Rectal smooth muscle tissue (tissue), 1 donor: ENCODE data around the gene DNAJC7.
A peak's percentile ranks its signal among the peaks of the same experiment; 100 is the strongest.

Experiments used
- H3K27ac ChIP-seq: one replicate; pipeline ENCODE4 v1.7.0; 2013; ENCODE audit warnings: low read depth, low read length, inconsistent platforms
- H3K27me3 ChIP-seq: one replicate; pipeline ENCODE4 v1.7.0; 2013; ENCODE audit warnings: low read length; ENCODE audit not compliant: control insufficient read depth, insufficient read depth
- H3K36me3 ChIP-seq: one replicate; pipeline ENCODE4 v1.7.0; 2013; ENCODE audit warnings: low read length; ENCODE audit not compliant: control insufficient read depth, insufficient read depth
- H3K4me1 ChIP-seq: one replicate; pipeline ENCODE4 v1.7.0; 2013; ENCODE audit warnings: low read length; ENCODE audit not compliant: control insufficient read depth, insufficient read depth
- H3K4me3 ChIP-seq: one replicate; pipeline ENCODE4 v1.7.0; 2013; ENCODE audit warnings: low read length
- H3K9ac ChIP-seq: one replicate; pipeline ENCODE4 v1.7.0; 2013; ENCODE audit warnings: low read length

The DNAJC7 gene

DNA sequence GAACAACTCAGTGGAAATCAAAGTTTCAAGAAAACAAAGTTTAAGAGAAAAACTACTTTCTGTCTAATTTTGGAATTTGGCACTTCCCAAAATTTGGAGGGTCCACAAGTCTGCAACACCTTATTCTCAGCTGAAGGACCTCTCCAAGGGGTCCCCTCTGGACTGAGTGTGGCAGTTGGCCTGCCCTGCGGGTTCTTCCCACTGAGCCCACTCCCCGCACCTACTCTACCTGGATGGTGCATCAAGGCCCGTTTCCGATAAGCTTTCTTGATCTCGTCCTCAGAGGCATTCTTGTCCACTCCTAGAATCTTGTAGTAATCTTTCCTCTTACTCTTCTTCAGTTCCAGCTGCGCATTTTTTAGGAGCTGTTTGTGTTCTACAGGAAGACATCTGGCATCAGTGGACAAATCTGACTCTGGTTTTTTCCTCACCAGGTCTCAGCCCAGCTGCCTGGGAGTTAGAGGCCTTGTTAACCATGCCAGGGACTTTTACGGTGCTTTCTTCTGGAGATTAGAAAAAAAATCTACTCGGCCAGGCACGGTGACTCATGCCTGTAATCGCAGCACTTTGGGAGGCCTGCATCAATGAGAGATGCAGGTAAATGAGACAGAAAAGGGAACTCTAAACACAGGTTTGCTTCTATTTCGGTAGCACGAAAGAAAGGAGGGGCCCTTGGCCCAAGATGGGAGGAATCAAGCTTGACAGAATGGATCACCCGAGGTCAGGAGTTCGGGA lies 35.0 kb downstream of the DNAJC7 start:
- Histone ChIP-seq H3K27me3 (no peaks in the 10 kb centered on the region), H3K27ac (no peak overlapping the region), H3K36me3 (peaks cover 49% of the 10 kb centered on the region), H3K4me3 (no peak overlapping the region), H3K9ac (no peak overlapping the region), H3K4me1 (no peaks in the 10 kb centered on the region)

DNA sequence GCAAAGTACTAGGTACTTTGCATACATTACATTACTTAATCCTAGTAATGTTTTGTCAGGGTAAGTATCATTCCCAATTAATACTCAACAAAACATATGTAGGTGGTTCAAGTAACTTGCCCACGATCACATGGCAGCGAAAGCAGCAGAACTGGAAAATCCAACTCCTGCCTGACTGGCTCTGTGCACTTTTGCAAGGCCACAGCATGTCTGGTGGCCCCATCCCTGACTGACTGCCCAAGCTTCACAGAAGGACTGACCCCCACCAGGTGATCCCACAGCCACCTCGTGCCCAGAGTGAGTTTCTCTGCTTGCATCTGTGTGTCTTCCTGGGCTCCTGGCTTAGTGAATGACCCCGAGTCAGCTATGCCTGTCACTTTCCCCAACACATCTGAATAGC lies 39.2 kb downstream of the DNAJC7 start:
- H3K27ac ChIP-seq, result no peak overlapping the region
- H3K4me1 ChIP-seq, result no peaks in the 10 kb centered on the region
- H3K9ac ChIP-seq, result no peak overlapping the region
- H3K36me3 ChIP-seq, result peaks cover 58% of the 10 kb centered on the region
- no peaks in the 10 kb centered on the region for H3K27me3 ChIP-seq
- H3K4me3 ChIP-seq, result no peak overlapping the region

DNA sequence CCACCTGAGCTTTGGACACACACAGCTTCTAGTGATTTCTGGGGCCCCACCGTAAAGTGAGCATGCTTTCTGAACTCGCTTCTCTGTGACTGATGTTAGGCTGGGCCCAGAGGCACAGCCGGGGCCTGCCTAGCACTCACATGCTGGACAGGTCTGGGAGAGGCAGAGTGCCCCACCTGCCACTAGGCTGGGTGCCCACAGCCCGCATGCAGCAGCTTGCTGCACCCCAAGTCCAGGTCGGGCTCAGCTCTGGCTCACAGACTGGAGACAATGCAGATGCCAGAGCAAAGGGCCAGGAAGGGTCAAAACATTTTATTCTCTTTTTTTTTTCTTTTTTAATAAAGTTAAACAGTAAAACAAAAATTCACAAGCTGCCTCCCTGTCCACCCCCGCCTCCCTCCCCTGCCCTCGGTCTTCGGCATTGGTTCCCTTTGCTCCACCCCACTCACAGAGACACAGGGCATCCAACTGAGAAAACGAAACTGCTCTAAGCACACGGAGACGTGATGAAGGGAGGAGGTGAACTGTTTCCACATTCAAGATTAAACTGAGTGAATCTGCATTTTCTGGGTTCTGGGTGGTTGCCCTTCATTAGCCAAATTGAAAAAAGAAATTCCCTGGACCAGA lies 41.0 kb downstream of the DNAJC7 start:
- no peak overlapping the region for H3K9ac ChIP-seq
- no peak overlapping the region for H3K4me3 ChIP-seq
- peak overlapping the region; percentile 33 for H3K27ac ChIP-seq
- H3K36me3 ChIP-seq, result peaks cover 59% of the 10 kb centered on the region
- no peaks in the 10 kb centered on the region for H3K27me3 ChIP-seq
- peaks cover 4% of the 10 kb centered on the region for H3K4me1 ChIP-seq

DNA sequence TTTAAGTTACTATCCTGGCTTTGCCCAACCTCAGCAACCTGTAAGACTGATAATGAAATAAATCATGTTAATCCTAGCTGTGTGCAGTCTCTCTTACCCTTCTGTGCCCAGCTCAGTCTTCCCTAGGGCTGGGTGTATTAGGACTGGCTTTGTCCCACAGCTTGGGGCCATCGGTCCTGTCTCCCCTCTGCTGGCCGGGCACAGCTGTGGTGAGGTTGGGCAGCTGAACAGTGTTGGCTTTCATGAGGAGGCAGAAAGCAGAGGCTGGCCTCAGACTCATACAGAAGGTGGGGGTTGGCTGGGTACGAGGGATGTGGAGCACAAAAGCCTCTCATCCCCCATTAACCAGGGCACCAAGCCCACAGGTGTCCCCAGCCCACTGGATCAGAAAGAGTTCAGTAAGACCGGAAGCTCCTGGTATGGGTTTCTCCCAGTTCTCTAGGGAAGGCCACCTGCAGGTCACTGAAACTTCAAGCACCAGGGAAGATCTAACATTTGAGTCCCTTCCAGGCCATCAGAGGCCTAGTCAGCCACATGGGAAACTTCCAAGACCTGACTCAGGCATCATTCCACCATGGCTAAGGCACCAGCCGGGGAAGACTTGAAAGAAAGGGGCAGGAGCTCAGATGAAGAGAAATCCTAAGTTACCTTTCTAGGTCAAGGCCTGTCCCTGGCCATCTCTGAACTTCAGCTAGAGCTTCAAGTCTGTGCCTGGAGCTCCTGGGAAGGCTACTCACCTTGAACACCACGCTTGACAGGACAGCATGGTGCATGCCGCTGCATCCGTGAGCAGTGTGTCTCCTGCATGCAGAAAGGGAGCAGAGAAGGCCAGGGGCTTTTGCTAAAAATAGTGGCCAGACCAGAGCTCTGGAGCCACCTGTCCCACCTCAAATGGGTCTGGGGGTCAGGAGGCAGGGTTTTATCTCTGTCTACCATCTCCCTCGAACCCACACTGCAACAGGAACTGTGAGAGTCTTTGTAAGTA lies 41.8 kb downstream of the DNAJC7 start:
- Histone ChIP-seq H3K4me3 (no peak overlapping the region), H3K4me1 (peaks cover 4% of the 10 kb centered on the region), H3K36me3 (peaks cover 55% of the 10 kb centered on the region), H3K9ac (no peak overlapping the region), H3K27me3 (no peaks in the 10 kb centered on the region), H3K27ac (no peak overlapping the region)

- Histone ChIP-seq H3K27me3 (no peaks in the 10 kb centered on the region), H3K36me3 (peaks cover 52% of the 10 kb centered on the region), H3K27ac (no peak overlapping the region), H3K4me1 (peaks cover 4% of the 10 kb centered on the region), H3K4me3 (no peak overlapping the region), H3K9ac (no peak overlapping the region)
These were observed 42.6 kb downstream of the DNAJC7 start for GRCh38 chr17:41974658-41975057.

DNA sequence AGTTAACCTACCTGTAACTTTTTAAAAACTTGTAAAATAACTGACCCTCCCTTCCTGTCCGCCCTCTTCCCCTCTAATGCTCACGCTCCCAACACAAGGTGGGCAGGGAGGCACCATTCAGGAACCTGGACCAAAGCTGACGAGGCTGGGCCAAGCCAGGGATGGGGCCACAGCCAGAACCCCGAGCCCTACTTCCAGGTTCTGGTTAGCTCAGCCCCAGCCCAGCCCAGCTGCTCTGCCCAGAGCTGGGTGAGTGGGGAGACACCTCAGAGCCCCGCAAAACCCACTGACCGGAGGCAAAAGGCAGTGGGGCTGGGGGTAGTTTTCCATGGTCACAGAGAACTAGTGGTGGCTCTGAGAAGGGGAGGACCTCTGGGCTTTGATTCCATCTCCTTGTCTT lies 43.2 kb downstream of the DNAJC7 start:
- peaks cover 52% of the 10 kb centered on the region for H3K36me3 ChIP-seq
- no peak overlapping the region for H3K27ac ChIP-seq

DNA sequence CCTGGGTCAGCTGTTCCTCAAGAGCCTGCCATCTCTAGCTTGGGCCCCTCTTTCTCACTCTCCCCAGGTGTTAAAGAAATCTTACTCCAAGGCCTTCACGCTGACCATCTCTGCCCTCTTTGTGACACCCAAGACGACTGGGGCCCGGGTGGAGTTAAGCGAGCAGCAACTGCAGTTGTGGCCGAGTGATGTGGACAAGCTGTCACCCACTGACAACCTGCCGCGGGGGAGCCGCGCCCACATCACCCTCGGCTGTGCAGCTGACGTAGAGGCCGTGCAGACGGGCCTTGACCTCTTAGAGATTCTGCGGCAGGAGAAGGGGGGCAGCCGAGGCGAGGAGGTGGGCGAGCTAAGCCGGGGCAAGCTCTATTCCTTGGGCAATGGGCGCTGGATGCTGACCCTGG lies 43.8 kb downstream of the DNAJC7 start:
- peak overlapping the region; percentile 52 for H3K27ac ChIP-seq

More for the DNA sequence above, 43.2 kb downstream of the DNAJC7 start:
- Histone ChIP-seq H3K27me3 (no peaks in the 10 kb centered on the region), H3K4me1 (peaks cover 4% of the 10 kb centered on the region), H3K9ac (no peak overlapping the region), H3K4me3 (no peak overlapping the region)

DNA sequence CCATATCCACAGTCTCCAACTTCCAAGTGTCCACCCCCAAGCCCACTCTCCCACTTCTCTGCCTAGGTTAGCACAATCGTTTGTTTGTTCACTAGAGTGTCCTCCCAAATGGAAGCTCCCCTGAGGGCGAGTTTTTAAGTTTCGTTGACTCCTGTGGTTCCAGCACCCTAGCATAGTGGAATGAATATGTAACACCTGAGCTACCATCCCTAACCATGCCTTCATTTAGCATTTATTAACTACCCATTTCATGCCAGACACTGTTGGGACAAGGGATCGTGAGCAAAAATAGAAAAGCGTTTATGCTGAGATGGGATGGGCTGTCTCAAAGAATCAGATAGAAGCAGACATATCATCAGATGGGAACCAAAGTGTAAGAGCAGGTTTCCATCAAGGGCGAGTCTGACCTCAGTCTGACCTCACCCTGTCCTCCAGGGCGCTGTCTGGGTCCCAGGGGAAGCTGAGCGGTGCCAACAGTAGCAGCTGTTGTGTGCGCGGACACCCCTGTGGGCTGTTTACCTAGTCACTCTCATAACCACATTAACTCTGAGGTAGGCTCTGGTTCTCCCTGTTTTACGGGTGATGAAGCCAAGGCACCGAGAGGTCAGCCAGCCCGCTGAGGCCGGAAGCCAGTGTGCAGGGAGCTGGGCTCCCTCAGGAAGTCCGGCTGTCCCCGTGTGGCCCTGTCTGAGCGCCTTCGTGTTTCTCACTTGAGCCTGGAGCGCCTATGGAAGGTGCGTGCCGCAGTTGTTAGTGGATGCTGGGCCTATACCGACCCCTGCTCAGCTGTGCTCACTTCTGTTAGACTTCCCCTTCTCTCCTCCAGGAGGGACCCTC lies 44.5 kb downstream of the DNAJC7 start:
- H3K36me3 ChIP-seq, result peaks cover 54% of the 10 kb centered on the region
- H3K4me1 ChIP-seq, result peaks cover 4% of the 10 kb centered on the region
- H3K27me3 ChIP-seq, result no peaks in the 10 kb centered on the region
- no peak overlapping the region for H3K4me3 ChIP-seq
- H3K9ac ChIP-seq, result no peak overlapping the region
- peak overlapping the region; percentile 52 for H3K27ac ChIP-seq

More for the DNA sequence above, 43.8 kb downstream of the DNAJC7 start:
- no peaks in the 10 kb centered on the region for H3K27me3 ChIP-seq
- no peak overlapping the region for H3K4me3 ChIP-seq
- no peak overlapping the region for H3K9ac ChIP-seq
- H3K36me3 ChIP-seq, result peaks cover 57% of the 10 kb centered on the region
- H3K4me1 ChIP-seq, result peaks cover 4% of the 10 kb centered on the region

- Histone ChIP-seq H3K4me3 (no peak overlapping the region), H3K4me1 (peaks cover 7% of the 10 kb centered on the region), H3K27ac (no peak overlapping the region), H3K9ac (no peak overlapping the region), H3K27me3 (no peaks in the 10 kb centered on the region), H3K36me3 (peaks cover 45% of the 10 kb centered on the region)
These were observed 45.3 kb downstream of the DNAJC7 start for GRCh38 chr17:41971721-41972523.

- H3K4me1 ChIP-seq, result peaks cover 7% of the 10 kb centered on the region
- peaks cover 36% of the 10 kb centered on the region for H3K36me3 ChIP-seq
- H3K27ac ChIP-seq, result no peak overlapping the region
- H3K4me3 ChIP-seq, result no peak overlapping the region
- no peak overlapping the region for H3K9ac ChIP-seq
- no peaks in the 10 kb centered on the region for H3K27me3 ChIP-seq
These were observed 46.3 kb downstream of the DNAJC7 start for GRCh38 chr17:41970901-41971331.

DNA sequence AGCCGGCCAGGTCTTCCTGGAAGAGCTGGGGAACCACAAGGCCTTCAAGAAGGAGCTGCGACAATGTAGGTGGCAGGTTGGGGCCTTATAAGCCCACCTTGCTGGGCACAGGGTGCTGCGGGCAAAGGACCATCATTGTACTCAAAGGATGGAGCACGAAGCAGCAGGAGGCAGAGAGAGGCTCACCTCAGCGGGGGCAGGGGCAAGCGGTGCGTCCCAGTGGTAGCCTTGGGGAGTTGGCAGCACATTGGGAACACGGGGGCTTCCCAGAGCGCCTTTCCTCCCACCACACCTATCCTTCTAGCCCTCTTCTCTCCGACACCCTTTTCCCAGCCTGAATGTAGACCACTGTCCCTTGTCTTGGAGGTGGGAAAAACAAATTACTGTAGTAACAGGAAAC lies 48.6 kb downstream of the DNAJC7 start:
- no peak overlapping the region for H3K27ac ChIP-seq
- no peak overlapping the region for H3K4me3 ChIP-seq
- H3K36me3 ChIP-seq, result peaks cover 22% of the 10 kb centered on the region

More for the DNA sequence above, 48.6 kb downstream of the DNAJC7 start:
- H3K27me3 ChIP-seq, result no peaks in the 10 kb centered on the region
- H3K9ac ChIP-seq, result no peak overlapping the region
- H3K4me1 ChIP-seq, result peaks cover 14% of the 10 kb centered on the region
